ENCODE measurements around the gene ARF5. TPM values are rescaled to one million over a fixed set of nuclear protein-coding genes. Genes with fewer than 3 reads are reported as not detected.

The ARF5 gene
- total and polyA plus RNA-seq, 2 of the 8 experiments (the other 6 are each of a cell fraction or from before 2014, with no cell fraction given), result 154 to 579 TPM

GRCh38 chr7:127588697-127589482 is 679 bp downstream of the ARF5 start (continued):
- TF ChIP-seq RAD21 (IDR thresholded peaks at IDR 0.05 in 1 of 2, conservative IDR thresholded peaks at IDR 0.05 in 1 of 2; ENCODE audit: low read depth in 2 of 2, low read length in 2 of 2), result peak; percentile 75
- TF ChIP-seq MAFK (IDR thresholded peaks at IDR 0.05; ENCODE audit: low read depth, low read length), result no peak
- peak; percentile 35 for TF ChIP-seq ASH2L (IDR thresholded peaks at IDR 0.05; ENCODE audit: low read length)
- TF ChIP-seq BRCA1 (IDR thresholded peaks at IDR 0.05; ENCODE audit: low read depth, low read length), result no peak
- TF ChIP-seq BACH1 (IDR thresholded peaks at IDR 0.05; ENCODE audit: low read length), result no peak
- TF ChIP-seq PHF8 (conservative IDR thresholded peaks at IDR 0.05; ENCODE audit: low read depth, low read length), result no peak; the same call in none of the 2 replicates
- TF ChIP-seq SIRT6 (IDR thresholded peaks at IDR 0.05; ENCODE audit: low read length), result no peak
- TF ChIP-seq POLR2AphosphoS5 (IDR thresholded peaks at IDR 0.05; ENCODE audit: low read depth, low read length), result peak; percentile 63
- TF ChIP-seq YY1 (IDR thresholded peaks at IDR 0.05; ENCODE audit: low read depth, low read length), result peak; percentile 72; the same call in 1 of the 2 replicates
- TF ChIP-seq CTCF (IDR thresholded peaks at IDR 0.05; ENCODE audit: control extremely low read depth in 1 of 3, insufficient read depth in 1 of 3, low read depth in 1 of 3, low read length in 3 of 3), result peak; percentile 75 to 85 (median 83)
- no peak; the same call in 1 of the 2 replicates for TF ChIP-seq GABPA (IDR thresholded peaks at IDR 0.05; ENCODE audit: borderline replicate concordance, insufficient read depth, low read length)
- TF ChIP-seq BCL11A (IDR thresholded peaks at IDR 0.05; ENCODE audit: low read depth in 2 of 2, low read length in 2 of 2), result no peak
- TF ChIP-seq USF2 (IDR thresholded peaks at IDR 0.05; ENCODE audit: low read length), result no peak
- no peak for TF ChIP-seq ATF3 (IDR thresholded peaks at IDR 0.05; ENCODE audit: insufficient read depth, low read depth, low read length)
- peak; percentile 18 to 79; a peak in 2 of 4 replicates for TF ChIP-seq HDAC2 (IDR thresholded peaks at IDR 0.05; ENCODE audit: borderline replicate concordance in 1 of 2, low read depth in 2 of 2, low read length in 2 of 2)
- no peak for TF ChIP-seq RXRA (IDR thresholded peaks at IDR 0.05; ENCODE audit: insufficient read depth, low read depth, low read length)
